Lung (tissue), 12 donors: Measurements from ENCODE around the gene IGF2BP1. TPM values are rescaled to one million over a fixed set of nuclear protein-coding genes. Genes with fewer than 3 reads are reported as not detected.

Source experiments
- ATAC-seq: fragments of 200-7000 bp; cut with Tn5 transposase; one replicate; pipeline ENCODE4 v1.9.1; 2020; ENCODE audit warnings: moderate number of reproducible peaks; ENCODE audit not compliant: insufficient read depth, low FRiP score
- DNase-seq, 3 donors: peaks; one replicate each; pipeline ENCODE4 v3.0.0-alpha.2; 2013 to 2017
- H3K27ac ChIP-seq, 2 donors: one replicate each; pipeline ENCODE4 v1.5.1; 2013; ENCODE audit warnings: mild to moderate bottlenecking in 2 of 2, moderate library complexity in 2 of 2, control low read depth in 1 of 2, inconsistent platforms in 1 of 2, low read depth in 1 of 2, low read length in 1 of 2
- H3K27me3 ChIP-seq, 3 donors: one replicate each; pipeline ENCODE4 v1.5.1; 2013; ENCODE audit warnings: low read length in 2 of 3; ENCODE audit not compliant: control insufficient read depth in 3 of 3, insufficient read depth in 3 of 3
- H3K36me3 ChIP-seq, 4 donors: one replicate each; pipeline ENCODE4 v1.5.1; 2013; ENCODE audit warnings: low read length in 4 of 4, mild to moderate bottlenecking in 1 of 4, moderate library complexity in 1 of 4; ENCODE audit not compliant: control insufficient read depth in 4 of 4, insufficient read depth in 4 of 4
- H3K4me1 ChIP-seq, 5 donors: one replicate each; pipeline ENCODE4 v1.5.1; 2013; ENCODE audit warnings: low read length in 5 of 5, mild to moderate bottlenecking in 2 of 5, moderate library complexity in 1 of 5; ENCODE audit not compliant: control insufficient read depth in 5 of 5, insufficient read depth in 5 of 5
- H3K4me3 ChIP-seq: one replicate; pipeline ENCODE4 v1.5.1; 2013; ENCODE audit warnings: mild to moderate bottlenecking, control low read depth, moderate library complexity
- H3K9ac ChIP-seq, 2 donors: one replicate each; pipeline ENCODE4 v1.5.1; 2013; ENCODE audit warnings: low read length in 2 of 2, control low read depth in 1 of 2; ENCODE audit not compliant: insufficient read depth in 1 of 2
- H3K9me3 ChIP-seq, 4 donors: one replicate each; pipeline ENCODE4 v1.5.1; 2013; ENCODE audit warnings: low read length in 3 of 4, mild to moderate bottlenecking in 1 of 4, moderate library complexity in 1 of 4; ENCODE audit not compliant: control insufficient read depth in 4 of 4, insufficient read depth in 3 of 4
- CTCF ChIP-seq: IDR thresholded peaks from 2 replicates; pipeline ENCODE4 v1.5.1; 2012; ENCODE audit warnings: mild to moderate bottlenecking; ENCODE audit errors: control extremely low read depth, extremely low read depth
- WGBS, 2 donors: extraction: QIAGEN DNeasy Blood & Tissue Kit; methylation state at CpG; one replicate each; pipeline ENCODE4 v1.1.7; 2013; 5-methylcytosine and 5-hydroxymethylcytosine counted together
- polyA plus RNA-seq, 2 donors: library from polyadenylated mRNA; stranded (reverse); fragments of 200-250 nt; gene quantifications; one replicate each; pipeline ENCODE4 v1.2.1, GENCODE V29; 2013
- total RNA-seq, 2 donors: library from RNA; depleted of rRNA in 1 of 2; stranded (reverse); fragments of >200 nt in 1 of 2; gene quantifications; one replicate each; pipeline ENCODE4 v1.2.1, GENCODE V29; 2014 to 2021
- donor health status: control.
- donor health status: control.
- donor health status: Bipolar disorder and iron deficiency.
- donor health status: healthy.
- donor health status: DM: yes; HTN: yes; CAD: no.

The IGF2BP1 gene
- total and polyA plus RNA-seq, 4 donors: 0.06 to 14.9 (median 0.31) TPM

- Histone ChIP-seq H3K4me1 (no peaks in the 10 kb centered on the region), H3K27me3 (no peaks in the 10 kb centered on the region), H3K4me3 (no peak overlapping the region), H3K36me3 (no peaks in the 10 kb centered on the region), H3K9ac (no peak overlapping the region), H3K9me3 (no peaks in the 10 kb centered on the region), H3K27ac (no peak overlapping the region)
- 41 to 45% methylated on average over 7 of the region's 7 CpGs for WGBS, 2 donors
- ATAC-seq (no peak), DNase-seq (peak in 2 of 3 donors; percentile 29 to 31)
- no peak for TF ChIP-seq CTCF
Measured at GRCh38 chr17:48954300-48954755, 42.9 kb upstream of the IGF2BP1 start.

GRCh38 chr17:48960834-48961515 is 36.2 kb upstream of the IGF2BP1 start:
- no peaks in the 10 kb centered on the region for H3K27me3 ChIP-seq
- peaks cover 0 to 2% (median 0%) of the 10 kb centered on the region in 4 donors for H3K9me3 ChIP-seq
- H3K36me3 ChIP-seq: no peaks in the 10 kb centered on the region
- DNase-seq (peak in 1 of 3 donors; percentile 25), ATAC-seq (no peak)
- H3K4me1 ChIP-seq: peaks cover 0 to 4% (median 0%) of the 10 kb centered on the region in 5 donors
- H3K4me3 ChIP-seq: no peak overlapping the region
- no peak overlapping the region for H3K27ac ChIP-seq
- H3K9ac ChIP-seq: no peak overlapping the region
- TF ChIP-seq CTCF: no peak
- 29 to 43% methylated on average over 11 of the region's 11 CpGs for WGBS, 2 donors

- no peak overlapping the region for H3K4me3 ChIP-seq
- peaks cover 0 to 4% (median 0%) of the 10 kb centered on the region in 5 donors for H3K4me1 ChIP-seq
- TF ChIP-seq CTCF: no peak
- H3K27me3 ChIP-seq: no peaks in the 10 kb centered on the region
- H3K9ac ChIP-seq: no peak overlapping the region
- no peaks in the 10 kb centered on the region for H3K36me3 ChIP-seq
- H3K27ac ChIP-seq: no peak overlapping the region
- DNase-seq: no peak
- 36% methylated on average over 10 of the region's 10 CpGs for WGBS, 2 donors
- ATAC-seq: peak; percentile 34
- H3K9me3 ChIP-seq: peaks cover 0 to 2% (median 0%) of the 10 kb centered on the region in 4 donors
Measured at GRCh38 chr17:48961516-48962233, 35.5 kb upstream of the IGF2BP1 start.
